B cell (primary cell): Measurements from ENCODE around the gene EDNRB.

Experiments
- CTCF ChIP-seq: fragments of 200-600 bp; IDR thresholded peaks from one replicate; pipeline ENCODE4 v1.8.0; 2022; ENCODE audit warnings: antibody characterized with exemption, mild to moderate bottlenecking
- EZH2 ChIP-seq: IDR thresholded peaks from 2 replicates; pipeline ENCODE4 v1.6.1; 2012; ENCODE audit warnings: borderline replicate concordance, low read depth, mild to moderate bottlenecking, moderate library complexity, low read length; ENCODE audit not compliant: insufficient read depth, poor library complexity, severe bottlenecking

- TF ChIP-seq CTCF (no peak), EZH2 (no peak)
Measured at GRCh38 chr13:77891486-77891885, 27.1 kb downstream of the EDNRB start.
